ENCODE data around the gene NEK6.

Gene NEK6

GRCh38 chr9:124261736-124262648, 4.2 kb downstream of the NEK6 start:
- no peak for DNase-seq (ENCODE audit: low spot score)

GRCh38 chr9:124262649-124262972, 4.9 kb downstream of the NEK6 start:
- no peak for DNase-seq (ENCODE audit: low spot score)

GRCh38 chr9:124263213-124263612, 5.5 kb downstream of the NEK6 start:
- no peak for DNase-seq (ENCODE audit: low spot score)

DNA sequence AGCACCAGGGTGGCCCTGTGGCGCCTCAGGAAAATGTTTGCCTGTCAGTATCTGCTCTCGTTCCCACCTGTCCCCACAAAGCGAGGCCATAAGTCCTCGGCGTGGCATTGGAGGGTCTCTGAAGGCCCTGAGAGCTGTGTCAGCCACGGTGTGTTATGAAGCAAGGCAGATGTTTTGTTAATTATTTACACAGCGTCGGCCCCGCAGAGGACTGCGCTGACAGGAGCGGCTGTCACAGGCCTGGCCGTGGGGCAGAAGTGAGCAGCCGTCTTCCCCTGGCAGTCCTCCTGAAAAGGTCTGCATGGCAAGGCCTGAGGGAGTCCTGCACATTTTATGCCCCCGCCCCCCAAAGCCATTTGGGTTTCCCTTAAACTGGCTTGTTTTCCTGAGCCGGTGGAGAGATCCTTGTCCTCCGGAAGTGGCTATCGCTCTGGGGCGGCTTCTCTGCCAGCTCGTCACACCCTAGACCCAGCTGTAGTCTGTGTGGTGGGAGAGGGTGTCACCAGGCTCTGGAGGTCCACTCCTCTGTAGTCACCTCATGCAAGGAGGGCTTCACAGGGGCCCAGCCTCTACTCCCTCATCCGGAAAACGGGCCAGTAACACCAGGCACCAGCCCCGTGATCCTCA, 6.2 kb downstream of the NEK6 start:
- no peak for DNase-seq (ENCODE audit: low spot score)

GRCh38 chr9:124264823-124265233, 7.1 kb downstream of the NEK6 start:
- no peak for DNase-seq (ENCODE audit: low spot score)

DNA sequence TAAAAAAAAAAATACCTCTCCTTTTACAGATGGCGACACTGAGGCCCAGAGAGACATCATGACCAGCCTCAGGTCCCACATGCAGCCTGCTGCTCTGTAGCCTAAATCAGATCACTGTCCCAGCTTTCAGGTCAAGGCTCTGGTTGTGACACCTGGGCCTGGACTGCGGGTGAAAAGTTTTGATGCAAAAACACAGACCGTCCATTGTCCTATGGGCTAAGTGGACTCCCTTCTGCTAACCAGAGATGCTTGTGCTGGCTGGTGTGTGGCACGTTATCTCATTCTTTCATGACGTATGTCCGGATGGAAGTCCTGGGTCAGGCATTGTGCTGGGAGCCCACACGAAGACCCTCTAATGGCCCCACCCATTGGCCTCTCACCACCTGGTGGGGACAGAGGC, 7.8 kb downstream of the NEK6 start:
- DNase-seq (ENCODE audit: low spot score): no peak

- no peak for DNase-seq (ENCODE audit: low spot score)
Observed at GRCh38 chr9:124266139-124266825, 8.5 kb downstream of the NEK6 start.

GRCh38 chr9:124266826-124267201, 9.1 kb downstream of the NEK6 start:
- DNase-seq (ENCODE audit: low spot score): no peak

- no peak for DNase-seq (ENCODE audit: low spot score)
Observed at GRCh38 chr9:124267271-124267807, 9.6 kb downstream of the NEK6 start.

- no peak for DNase-seq (ENCODE audit: low spot score)
Observed at GRCh38 chr9:124268248-124268647, 10.5 kb downstream of the NEK6 start.

GRCh38 chr9:124268661-124269060, 10.9 kb downstream of the NEK6 start:
- DNase-seq (ENCODE audit: low spot score): no peak

GRCh38 chr9:124269556-124269955, 11.8 kb downstream of the NEK6 start:
- DNase-seq (ENCODE audit: low spot score): no peak

DNA sequence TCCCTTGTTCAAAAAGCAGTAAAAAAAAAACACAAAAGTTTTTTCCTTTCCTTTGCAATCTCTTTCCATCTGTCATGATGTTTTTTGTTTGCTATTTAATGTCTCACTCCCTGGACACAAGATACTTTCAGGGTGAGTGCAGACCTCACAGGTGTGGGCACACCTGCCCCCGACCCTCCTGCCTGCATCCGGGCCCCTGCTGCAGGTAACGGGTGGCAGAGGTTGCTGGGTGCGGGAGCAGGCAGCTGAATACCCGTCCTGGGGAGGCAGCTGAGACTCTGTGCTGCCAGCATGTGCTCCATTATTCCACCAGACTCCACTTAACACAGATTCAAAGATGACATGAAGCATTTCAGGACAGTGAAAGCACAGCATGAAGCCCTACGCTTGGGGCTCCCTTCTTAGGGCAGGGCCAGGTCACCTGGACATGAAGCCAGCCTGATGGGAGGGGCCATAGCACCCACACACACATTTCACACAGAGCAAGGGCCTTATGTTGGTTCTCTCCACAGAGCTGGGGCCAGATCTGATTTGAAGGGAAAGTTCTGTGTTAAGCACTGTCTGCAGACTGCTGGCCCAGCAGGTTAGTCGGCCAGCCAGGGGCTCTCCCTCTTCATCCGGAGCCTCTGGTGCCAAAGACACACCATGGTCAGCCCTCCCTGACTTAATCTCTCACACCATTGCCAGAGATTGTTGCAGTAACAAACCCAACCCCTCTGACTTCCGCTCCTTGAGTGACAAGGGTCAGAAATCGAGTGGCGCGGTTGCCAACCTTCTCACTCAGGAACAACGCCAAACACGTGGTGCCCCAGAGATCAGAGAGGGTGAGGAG, 13.0 kb downstream of the NEK6 start:
- no peak for DNase-seq (ENCODE audit: low spot score)

DNA sequence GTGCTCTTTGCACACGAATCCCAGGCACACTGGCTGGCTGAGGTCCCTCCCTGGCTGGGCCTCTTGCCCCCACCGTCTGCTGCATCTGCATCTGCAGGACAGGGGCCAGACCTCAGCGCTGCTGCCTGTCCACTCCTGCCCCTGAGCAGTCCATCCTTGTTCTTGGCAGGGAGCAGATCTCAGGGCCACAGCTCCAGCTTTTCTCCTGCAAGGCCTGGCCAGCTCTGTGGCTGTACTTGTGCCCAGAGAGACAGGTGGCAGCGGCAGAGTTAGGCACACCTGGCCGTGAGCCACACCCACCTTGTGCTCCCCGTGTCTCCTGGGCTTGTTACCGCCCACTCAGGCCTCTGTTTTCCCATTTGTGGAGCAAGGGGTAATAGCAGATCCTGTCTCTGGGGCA, 13.9 kb downstream of the NEK6 start:
- DNase-seq (ENCODE audit: low spot score): no peak

GRCh38 chr9:124272118-124272517, 14.4 kb downstream of the NEK6 start:
- peak; percentile 56 for DNase-seq (ENCODE audit: low spot score)

DNA sequence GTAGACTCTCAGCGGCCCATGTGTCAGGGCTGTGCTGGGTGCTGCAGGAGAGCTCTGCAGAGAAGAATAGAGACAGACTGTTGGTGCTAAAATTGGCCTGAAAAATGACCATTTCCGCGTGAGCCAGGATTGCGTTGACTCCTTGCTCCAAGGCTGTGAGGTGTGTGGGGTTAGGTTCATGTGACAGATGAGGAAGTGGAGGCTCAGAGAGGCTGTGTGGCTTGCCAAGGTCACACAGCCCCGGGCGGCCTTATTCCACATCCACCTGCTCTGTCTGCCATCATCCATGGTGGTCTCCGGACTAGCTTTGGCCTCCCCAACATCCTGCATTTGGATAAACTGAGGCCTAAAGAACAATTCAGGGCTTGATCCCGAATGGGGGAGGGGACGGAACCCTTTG, 15.2 kb downstream of the NEK6 start:
- DNase-seq (ENCODE audit: low spot score): no peak

GRCh38 chr9:124273427-124274160, 15.8 kb downstream of the NEK6 start:
- DNase-seq (ENCODE audit: low spot score): no peak

DNA sequence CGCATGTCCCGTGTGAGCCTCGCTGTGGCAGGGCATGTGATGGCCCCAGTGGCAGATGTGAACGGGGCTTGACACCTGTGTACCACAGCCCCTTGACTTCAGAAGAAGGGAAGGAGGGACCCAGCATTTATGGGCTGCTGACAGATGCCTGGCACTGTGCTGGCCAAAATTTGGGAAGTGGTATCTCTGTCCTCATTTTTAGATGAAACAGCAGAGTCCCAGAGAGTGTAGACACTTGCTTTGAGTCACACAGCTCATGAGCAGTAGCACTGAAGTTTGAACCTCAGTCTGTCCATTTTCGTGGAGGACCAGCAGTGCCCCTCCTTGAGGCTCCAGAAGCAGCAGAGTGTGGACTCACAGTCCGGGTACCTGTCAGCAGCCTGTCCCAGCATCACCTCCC, 16.5 kb downstream of the NEK6 start:
- no peak for DNase-seq (ENCODE audit: low spot score)

DNA sequence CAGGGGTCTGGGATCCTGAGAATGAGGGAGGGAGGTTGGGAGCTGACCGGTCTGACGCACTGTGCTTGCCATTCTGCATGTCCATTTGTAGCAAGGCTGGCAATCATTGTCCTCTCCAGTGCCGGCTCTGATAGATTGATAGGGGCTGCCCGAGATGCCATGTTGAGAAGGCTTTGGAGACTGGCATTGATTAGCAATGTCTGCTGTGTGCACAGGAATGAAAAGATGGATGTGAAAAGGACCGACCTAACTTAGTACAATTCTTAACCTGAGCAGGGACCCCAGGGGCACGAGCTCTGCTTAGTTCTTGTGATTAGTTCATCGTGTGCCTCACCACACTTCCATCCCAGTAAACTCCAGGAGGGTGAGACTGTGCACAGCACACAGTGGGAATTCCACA, 17.0 kb downstream of the NEK6 start:
- no peak for DNase-seq (ENCODE audit: low spot score)

DNA sequence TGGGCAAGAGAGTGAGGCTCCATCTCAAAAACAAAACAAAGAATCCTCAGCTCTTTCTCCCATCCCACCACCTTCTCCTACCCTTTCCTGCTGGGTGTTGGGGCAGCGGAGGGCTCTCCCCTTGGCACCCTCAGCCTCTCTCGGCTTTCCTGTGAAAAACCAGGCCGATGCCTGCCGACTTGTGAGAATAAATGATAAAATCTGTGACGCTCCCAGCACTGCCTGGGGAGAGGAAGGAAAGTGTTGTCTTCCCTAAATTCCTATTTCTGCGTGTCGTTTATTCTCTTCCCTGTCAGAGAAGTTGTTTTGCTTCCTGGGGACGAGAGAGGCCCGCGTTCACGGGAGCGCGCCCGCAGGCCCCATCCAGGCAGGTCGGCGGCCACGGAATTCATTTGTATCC, 19.7 kb downstream of the NEK6 start:
- DNase-seq (ENCODE audit: low spot score): no peak

GRCh38 chr9:124278054-124278540, 20.3 kb downstream of the NEK6 start:
- no peak for DNase-seq (ENCODE audit: low spot score)
